NCI-H446 treated with DMSO at 0.1 percent for 48 hours (cell line): ENCODE results near the gene FAM217A.

Source experiments
- DNase-seq: peaks from one replicate; lab custom pipeline; 2025; lab: John Stamatoyannopoulos, UW

The FAM217A gene

GRCh38 chr6:4084444-4085331 is 5.8 kb upstream of the FAM217A start:
- no peak for DNase-seq

- DNase-seq: no peak
These were observed 4.3 kb downstream of the FAM217A start for GRCh38 chr6:4074478-4075235.

GRCh38 chr6:4071330-4071729 is 7.6 kb downstream of the FAM217A start:
- no peak for DNase-seq

- DNase-seq: no peak
These were observed 9.7 kb downstream of the FAM217A start for GRCh38 chr6:4069199-4069598.

GRCh38 chr6:4067673-4068072 is 11.3 kb downstream of the FAM217A start:
- no peak for DNase-seq

GRCh38 chr6:4066029-4066755 is 12.7 kb downstream of the FAM217A start:
- DNase-seq: no peak

GRCh38 chr6:4059115-4059777 is 19.7 kb downstream of the FAM217A start:
- no peak for DNase-seq

- DNase-seq: no peak
These were observed 21.9 kb downstream of the FAM217A start for GRCh38 chr6:4057036-4057435.

- DNase-seq: peak; percentile 25
These were observed 23.4 kb downstream of the FAM217A start for GRCh38 chr6:4055420-4056041.

GRCh38 chr6:4049246-4049645 is 29.7 kb downstream of the FAM217A start:
- DNase-seq: no peak

GRCh38 chr6:4041480-4041879 is 37.5 kb downstream of the FAM217A start:
- no peak for DNase-seq

- no peak for DNase-seq
These were observed 39.6 kb downstream of the FAM217A start for GRCh38 chr6:4039348-4039747.

GRCh38 chr6:4036581-4036980 is 42.4 kb downstream of the FAM217A start:
- no peak for DNase-seq

GRCh38 chr6:4032475-4032874 is 46.5 kb downstream of the FAM217A start:
- no peak for DNase-seq

GRCh38 chr6:4031442-4031841 is 47.5 kb downstream of the FAM217A start:
- DNase-seq: no peak

GRCh38 chr6:4030669-4031068 is 48.3 kb downstream of the FAM217A start:
- no peak for DNase-seq

- DNase-seq: no peak
These were observed 49.2 kb downstream of the FAM217A start for GRCh38 chr6:4029687-4030086.

GRCh38 chr6:4028051-4028450 is 50.9 kb downstream of the FAM217A start:
- no peak for DNase-seq

GRCh38 chr6:4025681-4026080 is 53.3 kb downstream of the FAM217A start:
- DNase-seq: no peak

- DNase-seq: no peak
These were observed 55.7 kb downstream of the FAM217A start for GRCh38 chr6:4023240-4023639.

- no peak for DNase-seq
These were observed 56.9 kb downstream of the FAM217A start for GRCh38 chr6:4021854-4022695.
